ENCODE data around the gene FBXW7.
A peak's percentile ranks its signal among the peaks of the same experiment; 100 is the strongest.

FBXW7 gene

DNA sequence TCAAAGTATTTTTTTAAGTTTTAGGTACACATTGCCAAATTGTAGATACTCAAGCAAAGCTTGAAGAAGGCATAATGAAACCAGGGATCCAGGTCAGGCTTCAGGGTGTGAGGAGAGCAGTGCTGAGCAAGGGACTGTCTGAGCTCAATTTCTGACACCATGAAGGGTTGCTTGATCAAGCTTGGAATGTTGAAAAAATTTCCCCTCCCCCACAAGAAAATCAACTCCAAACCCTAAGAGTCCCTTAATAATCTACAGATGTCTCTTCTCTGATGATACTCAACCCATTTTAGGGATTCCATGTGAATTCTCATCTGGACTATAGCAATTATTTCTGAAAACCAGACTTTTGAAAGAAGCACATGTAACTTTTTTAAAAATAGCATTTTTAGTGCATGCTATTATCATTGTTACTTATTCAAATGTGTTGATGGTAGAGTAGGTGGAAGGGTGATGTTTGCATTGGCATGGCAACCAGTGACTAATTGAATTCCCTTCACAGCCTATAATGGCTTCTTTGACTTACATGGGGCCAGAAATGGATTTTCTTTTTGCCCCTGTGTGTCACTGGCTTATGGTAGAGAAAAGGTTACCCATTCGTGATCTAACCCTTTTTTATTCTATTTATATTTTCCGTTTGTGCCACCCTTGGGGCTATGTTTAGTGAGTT, 252.0 kb downstream of the FBXW7 start:
- peaks cover 12% of the 10 kb centered on the region for H3K4me1 ChIP-seq (ENCODE audit: control insufficient read depth, insufficient read depth, low read depth, low read length)
- H3K27ac ChIP-seq (ENCODE audit: low read length, poor library complexity, severe bottlenecking): no peak overlapping the region
- H3K36me3 ChIP-seq (ENCODE audit: control insufficient read depth in 1 of 2, insufficient read depth in 2 of 2, low read depth in 1 of 2, low read length in 2 of 2): no peaks in the 10 kb centered on the region
- no peak overlapping the region for H3K23ac ChIP-seq (ENCODE audit: low read length in 2 of 2)
- H2AK5ac ChIP-seq (ENCODE audit: low read length, severe bottlenecking): no peak overlapping the region
- H3K14ac ChIP-seq (ENCODE audit: low read length in 2 of 2): no peak overlapping the region
- H3K4me3 ChIP-seq (ENCODE audit: insufficient read depth in 1 of 2, low read depth in 1 of 2, low read length in 2 of 2): no peak overlapping the region
- no peak overlapping the region for H2BK15ac ChIP-seq (ENCODE audit: low read depth, poor library complexity, severe bottlenecking)
- no peak overlapping the region for H2BK120ac ChIP-seq (ENCODE audit: low read depth, low read length)
- no peaks in the 10 kb centered on the region for H3K9me3 ChIP-seq (ENCODE audit: control insufficient read depth, low read length)
- 80% methylated on average over 1 of the region's 2 CpGs for WGBS
- H3K27me3 ChIP-seq (ENCODE audit: control insufficient read depth in 1 of 2, insufficient read depth in 1 of 2, low read length in 2 of 2): no peaks in the 10 kb centered on the region
- H3K9ac ChIP-seq (ENCODE audit: low read length): no peak overlapping the region
- DNase-seq: peak; percentile 36
- H3K18ac ChIP-seq (ENCODE audit: low read depth in 1 of 2, low read length in 2 of 2): no peak overlapping the region
- H4K8ac ChIP-seq (ENCODE audit: low read length): no peak overlapping the region
- H2BK12ac ChIP-seq (ENCODE audit: low read length in 2 of 2): no peak overlapping the region
- no peak overlapping the region for H4K91ac ChIP-seq (ENCODE audit: low read length)
- no peak overlapping the region for H2BK5ac ChIP-seq (ENCODE audit: low read depth, low read length, poor library complexity, severe bottlenecking)
- H3K4me2 ChIP-seq (ENCODE audit: low read length, poor library complexity, severe bottlenecking): no peak overlapping the region
- H3K79me1 ChIP-seq (replicated peaks; ENCODE audit: low read length, poor library complexity, severe bottlenecking): no peaks in the 10 kb centered on the region
- no peak overlapping the region for H2AFZ ChIP-seq (ENCODE audit: low read depth, low read length)
- H3K4ac ChIP-seq (ENCODE audit: low read depth in 1 of 2, low read length in 2 of 2): no peak overlapping the region

DNA sequence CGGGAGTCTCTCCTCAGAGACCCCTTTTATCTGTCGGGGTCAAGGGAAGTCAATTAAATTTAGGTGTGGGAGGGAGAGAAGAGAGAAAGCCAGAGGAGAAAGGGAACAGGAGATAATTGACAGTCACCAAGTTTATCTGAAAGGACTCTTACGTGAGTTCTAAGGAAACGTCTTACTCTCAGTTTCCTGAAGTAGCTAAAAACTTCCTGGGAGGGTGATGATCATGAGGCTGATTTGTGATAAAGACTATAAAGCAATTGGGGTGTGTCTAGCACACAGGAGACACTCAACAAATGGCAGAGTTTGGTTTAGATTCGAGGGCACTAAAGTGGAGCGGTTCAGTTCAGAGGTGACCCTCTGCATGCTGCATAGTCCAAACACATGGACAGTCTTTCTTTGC, 254.1 kb downstream of the FBXW7 start:
- Histone ChIP-seq H3K14ac (ENCODE audit: low read length in 2 of 2) (no peak overlapping the region), H3K23ac (ENCODE audit: low read length in 2 of 2) (no peak overlapping the region), H4K8ac (ENCODE audit: low read length) (no peak overlapping the region), H3K4me2 (ENCODE audit: low read length, poor library complexity, severe bottlenecking) (no peak overlapping the region), H3K9ac (ENCODE audit: low read length) (no peak overlapping the region), H3K27ac (ENCODE audit: low read length, poor library complexity, severe bottlenecking) (no peak overlapping the region), H3K36me3 (ENCODE audit: control insufficient read depth in 1 of 2, insufficient read depth in 2 of 2, low read depth in 1 of 2, low read length in 2 of 2) (no peaks in the 10 kb centered on the region), H3K4me3 (ENCODE audit: insufficient read depth in 1 of 2, low read depth in 1 of 2, low read length in 2 of 2) (no peak overlapping the region), H4K91ac (ENCODE audit: low read length) (no peak overlapping the region), H3K27me3 (ENCODE audit: control insufficient read depth in 1 of 2, insufficient read depth in 1 of 2, low read length in 2 of 2) (no peaks in the 10 kb centered on the region), H2BK120ac (ENCODE audit: low read depth, low read length) (no peak overlapping the region), H3K4me1 (ENCODE audit: control insufficient read depth, insufficient read depth, low read depth, low read length) (peaks cover 22% of the 10 kb centered on the region), H2AK5ac (ENCODE audit: low read length, severe bottlenecking) (no peak overlapping the region), H3K9me3 (ENCODE audit: control insufficient read depth, low read length) (no peaks in the 10 kb centered on the region), H2BK12ac (ENCODE audit: low read length in 2 of 2) (no peak overlapping the region), H3K79me1 (replicated peaks; ENCODE audit: low read length, poor library complexity, severe bottlenecking) (no peaks in the 10 kb centered on the region), H3K4ac (ENCODE audit: low read depth in 1 of 2, low read length in 2 of 2) (no peak overlapping the region), H2BK15ac (ENCODE audit: low read depth, poor library complexity, severe bottlenecking) (no peak overlapping the region), H2BK5ac (ENCODE audit: low read depth, low read length, poor library complexity, severe bottlenecking) (no peak overlapping the region), H3K18ac (ENCODE audit: low read depth in 1 of 2, low read length in 2 of 2) (no peak overlapping the region), H2AFZ (ENCODE audit: low read depth, low read length) (no peak overlapping the region)
- 89% methylated on average over 6 of the region's 6 CpGs for WGBS
- no peak for DNase-seq

DNA sequence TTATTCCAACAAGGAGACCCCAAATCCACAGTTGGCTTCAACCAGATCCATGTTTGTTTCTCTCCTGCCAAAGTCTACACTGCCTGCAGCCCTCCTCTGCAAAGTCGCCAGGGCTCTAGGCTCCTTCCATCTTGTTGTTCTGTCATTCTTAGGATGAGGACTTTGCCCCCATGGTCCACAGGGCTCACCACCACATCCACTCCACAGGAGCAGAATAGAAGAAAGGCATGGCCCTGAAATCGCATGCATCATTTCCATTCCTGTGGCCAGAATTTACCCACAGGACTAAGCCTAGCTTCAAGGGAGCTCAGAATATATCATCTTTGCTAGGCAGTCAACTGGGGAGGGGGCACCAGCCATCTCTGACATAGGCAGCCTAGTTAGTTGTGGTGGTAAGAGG, 254.7 kb downstream of the FBXW7 start:
- H2AFZ ChIP-seq (ENCODE audit: low read depth, low read length): no peak overlapping the region
- no peak overlapping the region for H2AK5ac ChIP-seq (ENCODE audit: low read length, severe bottlenecking)
- peaks cover 22% of the 10 kb centered on the region for H3K4me1 ChIP-seq (ENCODE audit: control insufficient read depth, insufficient read depth, low read depth, low read length)
- H3K36me3 ChIP-seq (ENCODE audit: control insufficient read depth in 1 of 2, insufficient read depth in 2 of 2, low read depth in 1 of 2, low read length in 2 of 2): no peaks in the 10 kb centered on the region
- H3K14ac ChIP-seq (ENCODE audit: low read length in 2 of 2): no peak overlapping the region
- no peak overlapping the region for H4K8ac ChIP-seq (ENCODE audit: low read length)
- H3K4me3 ChIP-seq (ENCODE audit: insufficient read depth in 1 of 2, low read depth in 1 of 2, low read length in 2 of 2): no peak overlapping the region
- H4K91ac ChIP-seq (ENCODE audit: low read length): no peak overlapping the region
- H3K27ac ChIP-seq (ENCODE audit: low read length, poor library complexity, severe bottlenecking): no peak overlapping the region
- H3K9me3 ChIP-seq (ENCODE audit: control insufficient read depth, low read length): no peaks in the 10 kb centered on the region
- no peak overlapping the region for H2BK120ac ChIP-seq (ENCODE audit: low read depth, low read length)
- H3K18ac ChIP-seq (ENCODE audit: low read depth in 1 of 2, low read length in 2 of 2): no peak overlapping the region
- H2BK5ac ChIP-seq (ENCODE audit: low read depth, low read length, poor library complexity, severe bottlenecking): no peak overlapping the region
- no peak overlapping the region for H3K9ac ChIP-seq (ENCODE audit: low read length)
- H2BK15ac ChIP-seq (ENCODE audit: low read depth, poor library complexity, severe bottlenecking): no peak overlapping the region
- no peak overlapping the region for H3K4ac ChIP-seq (ENCODE audit: low read depth in 1 of 2, low read length in 2 of 2)
- H3K79me1 ChIP-seq (replicated peaks; ENCODE audit: low read length, poor library complexity, severe bottlenecking): no peaks in the 10 kb centered on the region
- H3K23ac ChIP-seq (ENCODE audit: low read length in 2 of 2): no peak overlapping the region
- H2BK12ac ChIP-seq (ENCODE audit: low read length in 2 of 2): no peak overlapping the region
- H3K27me3 ChIP-seq (ENCODE audit: control insufficient read depth in 1 of 2, insufficient read depth in 1 of 2, low read length in 2 of 2): no peaks in the 10 kb centered on the region
- no peak for DNase-seq
- 97% methylated on average over 2 of the region's 2 CpGs for WGBS
- H3K4me2 ChIP-seq (ENCODE audit: low read length, poor library complexity, severe bottlenecking): no peak overlapping the region

DNA sequence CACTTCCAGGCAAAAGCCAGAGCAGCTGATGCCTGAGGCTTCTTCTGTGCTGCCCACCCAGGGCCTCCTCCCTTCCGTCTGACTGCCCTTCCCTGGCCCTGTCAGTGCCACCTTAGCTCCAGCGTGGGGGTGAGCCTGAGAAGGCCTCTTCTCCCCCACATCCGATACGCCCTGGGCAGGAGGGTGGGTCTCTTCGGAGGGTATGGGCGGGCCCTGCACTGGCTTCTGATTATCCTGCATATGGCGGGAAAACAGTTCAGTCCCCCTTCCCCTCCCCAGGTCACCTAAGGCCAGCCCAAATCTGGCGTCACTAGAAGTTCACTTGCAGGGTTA, 256.7 kb downstream of the FBXW7 start:
- Histone ChIP-seq H2AK5ac (ENCODE audit: low read length, severe bottlenecking) (no peak overlapping the region), H3K4me2 (ENCODE audit: low read length, poor library complexity, severe bottlenecking) (no peak overlapping the region), H3K27ac (ENCODE audit: low read length, poor library complexity, severe bottlenecking) (peak overlapping the region; percentile 35), H3K9ac (ENCODE audit: low read length) (no peak overlapping the region), H3K23ac (ENCODE audit: low read length in 2 of 2) (no peak overlapping the region), H4K8ac (ENCODE audit: low read length) (no peak overlapping the region), H3K14ac (ENCODE audit: low read length in 2 of 2) (no peak overlapping the region), H3K18ac (ENCODE audit: low read depth in 1 of 2, low read length in 2 of 2) (no peak overlapping the region), H3K27me3 (ENCODE audit: control insufficient read depth in 1 of 2, insufficient read depth in 1 of 2, low read length in 2 of 2) (no peaks in the 10 kb centered on the region), H3K79me1 (replicated peaks; ENCODE audit: low read length, poor library complexity, severe bottlenecking) (no peaks in the 10 kb centered on the region), H2BK12ac (ENCODE audit: low read length in 2 of 2) (no peak overlapping the region), H2AFZ (ENCODE audit: low read depth, low read length) (no peak overlapping the region), H2BK120ac (ENCODE audit: low read depth, low read length) (no peak overlapping the region), H2BK5ac (ENCODE audit: low read depth, low read length, poor library complexity, severe bottlenecking) (no peak overlapping the region), H3K4ac (ENCODE audit: low read depth in 1 of 2, low read length in 2 of 2) (no peak overlapping the region), H3K4me3 (ENCODE audit: insufficient read depth in 1 of 2, low read depth in 1 of 2, low read length in 2 of 2) (no peak overlapping the region), H3K9me3 (ENCODE audit: control insufficient read depth, low read length) (no peaks in the 10 kb centered on the region), H3K4me1 (ENCODE audit: control insufficient read depth, insufficient read depth, low read depth, low read length) (peaks cover 22% of the 10 kb centered on the region), H3K36me3 (ENCODE audit: control insufficient read depth in 1 of 2, insufficient read depth in 2 of 2, low read depth in 1 of 2, low read length in 2 of 2) (no peaks in the 10 kb centered on the region), H2BK15ac (ENCODE audit: low read depth, poor library complexity, severe bottlenecking) (no peak overlapping the region), H4K91ac (ENCODE audit: low read length) (no peak overlapping the region)
- WGBS: 94% methylated on average over 8 of the region's 8 CpGs
- no peak for DNase-seq
